HUES6 (cell line): ENCODE data around the gene MEAF6.

Experiments
- H3K27ac ChIP-seq: 2 replicates; pipeline ENCODE4 v1.7.0; 2013; ENCODE audit warnings: low read depth, mild to moderate bottlenecking, low read length, inconsistent platforms
- H3K27me3 ChIP-seq: 2 replicates; pipeline ENCODE4 v1.6.1; 2013; ENCODE audit warnings: low read length; ENCODE audit not compliant: control insufficient read depth, insufficient read depth
- H3K36me3 ChIP-seq: 2 replicates; pipeline ENCODE4 v1.6.1; 2013; ENCODE audit warnings: low read length; ENCODE audit not compliant: control insufficient read depth, insufficient read depth
- H3K4me1 ChIP-seq: 2 replicates; pipeline ENCODE4 v1.6.1; 2013; ENCODE audit warnings: low read length; ENCODE audit not compliant: control insufficient read depth, insufficient read depth
- H3K4me3 ChIP-seq: 2 replicates; pipeline ENCODE4 v1.5.1; 2013; ENCODE audit warnings: low read depth, low read length
- H3K9ac ChIP-seq: one replicate; pipeline ENCODE4 v1.6.1; 2013; ENCODE audit warnings: mild to moderate bottlenecking, low read length
- H3K9me3 ChIP-seq: 2 replicates; pipeline ENCODE4 v1.6.1; 2013; ENCODE audit warnings: low read depth, low read length; ENCODE audit not compliant: control insufficient read depth, insufficient read depth

Gene MEAF6

GRCh38 chr1:37477198-37477931, 37.2 kb downstream of the MEAF6 start:
- H3K9me3 ChIP-seq: no peaks in the 10 kb centered on the region
- peaks cover 56% of the 10 kb centered on the region for H3K36me3 ChIP-seq
- peak overlapping the region; percentile 85 for H3K9ac ChIP-seq
- peak overlapping the region; percentile 67; the same call in 1 of the 2 replicates for H3K27ac ChIP-seq
- peaks cover 13% of the 10 kb centered on the region for H3K27me3 ChIP-seq
- H3K4me1 ChIP-seq: peaks cover 63% of the 10 kb centered on the region
- H3K4me3 ChIP-seq: peak overlapping the region; percentile 98

GRCh38 chr1:37476460-37477197, 37.9 kb downstream of the MEAF6 start:
- Histone ChIP-seq H3K9me3 (no peaks in the 10 kb centered on the region), H3K4me3 (peak overlapping the region; percentile 98), H3K9ac (peak overlapping the region; percentile 85), H3K27ac (peak overlapping the region; percentile 67; the same call in 1 of the 2 replicates), H3K4me1 (peaks cover 71% of the 10 kb centered on the region), H3K27me3 (peaks cover 13% of the 10 kb centered on the region), H3K36me3 (peaks cover 49% of the 10 kb centered on the region)

GRCh38 chr1:37476087-37476452, 38.5 kb downstream of the MEAF6 start:
- no peaks in the 10 kb centered on the region for H3K9me3 ChIP-seq
- peak overlapping the region; percentile 85 for H3K9ac ChIP-seq
- peaks cover 43% of the 10 kb centered on the region for H3K36me3 ChIP-seq
- H3K4me3 ChIP-seq: peak overlapping the region; percentile 98
- H3K27me3 ChIP-seq: peaks cover 13% of the 10 kb centered on the region
- H3K27ac ChIP-seq: no peak overlapping the region; the same call in 1 of the 2 replicates
- peaks cover 76% of the 10 kb centered on the region for H3K4me1 ChIP-seq

- Histone ChIP-seq H3K27me3 (peaks cover 13% of the 10 kb centered on the region), H3K9ac (peak overlapping the region; percentile 85), H3K27ac (no peak overlapping the region; the same call in 1 of the 2 replicates), H3K36me3 (peaks cover 38% of the 10 kb centered on the region), H3K4me3 (peak overlapping the region; percentile 98), H3K9me3 (no peaks in the 10 kb centered on the region), H3K4me1 (peaks cover 76% of the 10 kb centered on the region)
Observed at GRCh38 chr1:37475380-37476086, 39.0 kb downstream of the MEAF6 start.

DNA sequence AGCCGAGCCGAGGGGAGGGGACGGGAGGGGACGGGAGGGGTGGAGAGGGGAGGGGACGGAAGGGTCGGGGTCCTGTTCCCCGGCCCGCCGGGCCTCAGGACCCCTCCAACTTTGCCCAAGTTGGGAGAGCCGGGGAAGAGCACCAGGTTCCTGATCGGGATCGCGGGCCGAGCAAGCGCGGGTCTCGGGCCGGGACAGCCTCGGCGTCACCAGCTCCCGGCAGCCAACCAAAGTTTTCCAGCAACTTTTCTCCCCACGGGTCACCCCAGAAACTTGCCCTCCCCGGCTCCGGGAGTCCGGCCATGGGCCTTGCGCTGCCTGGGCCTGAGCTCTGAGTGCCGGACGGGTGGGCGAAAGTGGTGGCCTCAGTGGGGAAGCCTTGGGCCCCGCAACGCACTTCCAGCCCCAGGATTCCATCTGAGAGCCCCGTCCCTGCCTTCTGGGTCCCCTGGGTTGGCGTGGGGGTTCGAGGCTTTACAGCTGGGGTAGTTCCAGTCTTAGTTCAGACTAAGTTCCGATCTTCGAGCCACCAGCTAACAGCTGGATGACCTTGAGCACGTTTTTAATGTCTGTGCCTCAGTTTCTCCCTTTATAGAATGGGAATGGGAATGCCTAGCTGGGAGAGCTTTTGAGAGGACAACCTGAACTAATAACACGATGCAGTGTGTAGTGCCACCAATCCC, 39.7 kb downstream of the MEAF6 start:
- H3K4me3 ChIP-seq: peak overlapping the region; percentile 98
- H3K9ac ChIP-seq: peak overlapping the region; percentile 85
- H3K36me3 ChIP-seq: peaks cover 31% of the 10 kb centered on the region
- H3K4me1 ChIP-seq: peaks cover 76% of the 10 kb centered on the region
- H3K27ac ChIP-seq: peak overlapping the region; percentile 35; the same call in 1 of the 2 replicates
- H3K9me3 ChIP-seq: no peaks in the 10 kb centered on the region
- peaks cover 13% of the 10 kb centered on the region for H3K27me3 ChIP-seq

DNA sequence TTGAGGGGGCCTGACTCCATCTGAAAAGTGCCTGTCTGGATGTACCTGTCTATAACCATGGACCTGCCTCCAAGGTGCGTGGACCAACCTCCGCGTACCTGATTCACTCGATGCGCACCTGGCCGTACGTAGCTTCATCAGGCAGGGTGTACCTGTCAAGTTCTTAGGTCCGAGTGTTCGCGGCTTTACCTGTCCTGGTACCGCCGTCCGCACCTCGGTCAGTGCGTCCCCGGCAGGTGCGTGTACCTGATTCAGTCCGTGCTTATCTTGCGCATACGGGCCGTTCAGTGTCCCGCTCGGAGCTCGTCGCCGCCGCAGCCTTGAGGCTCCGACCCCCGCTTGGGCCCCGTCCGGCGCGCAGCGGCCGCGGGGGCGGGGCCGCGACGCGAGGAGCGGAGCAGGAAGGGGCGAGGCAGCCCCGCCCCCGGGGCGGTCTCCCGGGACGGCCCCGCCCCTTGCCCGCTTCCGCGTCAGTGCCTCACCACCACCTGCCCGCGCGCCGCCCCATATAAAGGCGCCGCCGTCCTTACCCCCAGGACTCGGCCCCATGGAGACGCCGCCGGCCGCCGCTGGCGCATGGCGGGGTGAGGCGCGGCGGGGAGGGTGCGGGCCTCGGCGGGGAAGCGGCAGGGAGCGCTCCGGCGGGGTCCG, 40.4 kb downstream of the MEAF6 start, which contains the start of gene ZC3H12A:
ZC3H12A (plus strand) TSS at position 535 of the 651 bp plus-strand sequence. CDS start 917 bp downstream, outside the sequence.
- Histone ChIP-seq H3K9me3 (no peaks in the 10 kb centered on the region), H3K4me1 (peaks cover 70% of the 10 kb centered on the region), H3K27me3 (peaks cover 13% of the 10 kb centered on the region), H3K4me3 (peak within 1 kb of the TSS; percentile 98), H3K27ac (peak within 1 kb of the TSS; percentile 35; the same call in 1 of the 2 replicates), H3K9ac (peak within 1 kb of the TSS; percentile 85), H3K36me3 (peaks cover 24% of the 10 kb centered on the region)

DNA sequence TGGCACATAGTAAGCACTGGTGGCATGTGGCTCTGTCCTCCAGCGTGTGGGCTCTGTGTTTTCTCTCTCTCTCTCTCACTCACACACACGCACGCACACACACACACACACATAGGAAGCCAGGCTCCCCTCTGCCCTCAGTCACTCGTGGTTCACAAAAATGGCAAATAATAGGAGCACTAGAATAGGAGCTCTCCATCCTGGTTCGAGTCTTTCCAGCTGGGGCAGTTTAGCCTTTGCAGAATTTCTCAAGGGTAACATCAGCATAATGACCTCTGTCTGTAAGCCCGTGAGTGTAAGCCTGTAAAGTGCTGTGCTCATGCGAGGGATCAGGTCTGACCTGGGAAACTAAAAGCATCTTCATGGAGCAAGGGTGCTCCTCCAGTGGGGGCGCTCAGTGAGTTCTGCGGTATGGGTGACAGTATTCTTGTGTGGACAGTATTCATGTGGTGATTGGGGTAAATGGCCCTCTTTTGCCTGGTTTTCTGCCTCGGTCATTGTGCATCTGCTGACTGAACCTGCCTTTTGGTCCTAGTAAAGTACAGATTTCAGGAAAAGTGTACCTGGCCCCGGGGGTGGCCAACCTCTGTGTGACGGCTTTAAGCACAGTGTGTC, 41.0 kb downstream of the MEAF6 start:
- H3K9me3 ChIP-seq: no peaks in the 10 kb centered on the region
- H3K4me1 ChIP-seq: peaks cover 64% of the 10 kb centered on the region
- no peak overlapping the region for H3K27ac ChIP-seq
- H3K9ac ChIP-seq: peak overlapping the region; percentile 69
- H3K36me3 ChIP-seq: peaks cover 19% of the 10 kb centered on the region
- peak overlapping the region; percentile 98 for H3K4me3 ChIP-seq
- H3K27me3 ChIP-seq: peaks cover 13% of the 10 kb centered on the region

DNA sequence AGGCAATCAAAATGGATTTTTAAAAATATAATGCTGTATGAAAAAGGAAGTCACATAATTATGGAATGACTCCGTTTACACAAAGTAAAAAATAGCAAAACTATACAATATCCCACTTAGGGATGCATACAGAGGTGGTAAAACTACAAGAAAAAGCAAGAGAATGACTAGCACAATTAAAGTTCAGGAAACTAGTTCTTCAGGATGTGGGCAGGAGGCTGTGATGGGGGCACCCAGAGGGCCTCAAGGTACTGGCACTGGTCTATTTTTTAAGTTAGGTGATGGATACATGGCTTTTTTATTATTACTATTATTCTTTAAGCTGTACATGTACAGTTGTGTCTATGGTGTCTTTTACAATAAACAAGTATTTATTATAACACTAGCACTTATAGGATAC, 41.6 kb downstream of the MEAF6 start:
- peaks cover 13% of the 10 kb centered on the region for H3K27me3 ChIP-seq
- H3K4me3 ChIP-seq: peak overlapping the region; percentile 98; the same call in 1 of the 2 replicates
- H3K27ac ChIP-seq: no peak overlapping the region
- H3K9me3 ChIP-seq: no peaks in the 10 kb centered on the region
- peaks cover 59% of the 10 kb centered on the region for H3K4me1 ChIP-seq
- H3K36me3 ChIP-seq: peaks cover 13% of the 10 kb centered on the region
- H3K9ac ChIP-seq: no peak overlapping the region

- peaks cover 9% of the 10 kb centered on the region for H3K36me3 ChIP-seq
- H3K9me3 ChIP-seq: no peaks in the 10 kb centered on the region
- peaks cover 52% of the 10 kb centered on the region for H3K4me1 ChIP-seq
- H3K4me3 ChIP-seq: peak overlapping the region; percentile 3; the same call in 1 of the 2 replicates
- H3K27ac ChIP-seq: no peak overlapping the region; the same call in 1 of the 2 replicates
- H3K9ac ChIP-seq: peak overlapping the region; percentile 66
- peaks cover 13% of the 10 kb centered on the region for H3K27me3 ChIP-seq
Observed at GRCh38 chr1:37472281-37472680, 42.3 kb downstream of the MEAF6 start.
